ENCODE measurements around the gene CASK. TPM values are rescaled to one million over a fixed set of nuclear protein-coding genes. Genes with fewer than 3 reads are reported as not detected.
A peak's percentile ranks its signal among the peaks of the same experiment; 100 is the strongest.

The CASK gene
- total and polyA plus RNA-seq, 2 donors from 2014 or later: 15.9 to 58.9 TPM

GRCh38 chrX:41737065-41737464 lies 186.3 kb downstream of the CASK start:
- Histone ChIP-seq H3K9me3 (ENCODE audit: control insufficient read depth in 2 of 3, insufficient read depth in 1 of 3, low read length in 3 of 3) (no peaks in the 10 kb centered on the region), H3K4me1 (ENCODE audit: control insufficient read depth in 2 of 3, insufficient read depth in 2 of 3, low read depth in 1 of 3, low read length in 3 of 3) (no peaks in the 10 kb centered on the region), H3K4me3 (ENCODE audit: low read length in 3 of 3) (no peak overlapping the region), H3K27me3 (ENCODE audit: control insufficient read depth, insufficient read depth, low read length) (no peaks in the 10 kb centered on the region), H3K36me3 (ENCODE audit: control insufficient read depth in 2 of 3, insufficient read depth in 3 of 3, low read length in 3 of 3) (no peaks in the 10 kb centered on the region), H3K9ac (ENCODE audit: low read length in 3 of 3) (no peak overlapping the region), H3K27ac (ENCODE audit: low read depth in 2 of 2, low read length in 2 of 2) (no peak overlapping the region)
- FAIRE-seq (no peak), DNase-seq (no peak)
- no peak for TF ChIP-seq CTCF (IDR thresholded peaks at IDR 0.05; ENCODE audit: borderline replicate concordance, extremely low read depth, insufficient read depth)
- intact Hi-C loops (cut with DNase I): no loop called here

DNA sequence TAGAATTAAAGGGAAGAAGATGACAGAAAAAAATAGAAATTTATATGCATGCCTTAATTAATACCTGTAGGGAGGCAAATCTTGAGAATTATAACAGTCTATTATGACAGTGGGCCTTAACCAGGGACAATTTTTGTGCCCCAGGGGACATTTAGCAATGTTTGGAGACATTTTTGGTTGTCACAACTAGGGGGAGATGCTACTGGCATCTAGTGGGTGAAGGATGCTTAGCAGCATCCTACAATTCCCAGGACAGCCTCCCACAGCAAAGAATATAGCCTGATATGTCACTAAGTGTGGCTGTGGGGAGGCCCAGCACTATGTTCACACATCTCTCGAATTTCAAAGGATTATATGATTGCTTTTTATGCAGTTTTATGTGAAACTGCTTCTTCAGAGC lies 188.8 kb downstream of the CASK start:
- Histone ChIP-seq H3K27ac (ENCODE audit: low read depth in 2 of 2, low read length in 2 of 2) (no peak overlapping the region), H3K9ac (ENCODE audit: low read length in 3 of 3) (no peak overlapping the region), H3K27me3 (ENCODE audit: control insufficient read depth, insufficient read depth, low read length) (no peaks in the 10 kb centered on the region), H3K4me3 (ENCODE audit: low read length in 3 of 3) (no peak overlapping the region), H3K36me3 (ENCODE audit: control insufficient read depth in 2 of 3, insufficient read depth in 3 of 3, low read length in 3 of 3) (no peaks in the 10 kb centered on the region), H3K4me1 (ENCODE audit: control insufficient read depth in 2 of 3, insufficient read depth in 2 of 3, low read depth in 1 of 3, low read length in 3 of 3) (no peaks in the 10 kb centered on the region), H3K9me3 (ENCODE audit: control insufficient read depth in 2 of 3, insufficient read depth in 1 of 3, low read length in 3 of 3) (no peaks in the 10 kb centered on the region)
- DNase-seq (peak in 1 of 5 donors; percentile 8), FAIRE-seq (no peak)
- TF ChIP-seq CTCF (IDR thresholded peaks at IDR 0.05; ENCODE audit: borderline replicate concordance, extremely low read depth, insufficient read depth): peak; percentile 16
- intact Hi-C loops (cut with DNase I): no loop called here

DNA sequence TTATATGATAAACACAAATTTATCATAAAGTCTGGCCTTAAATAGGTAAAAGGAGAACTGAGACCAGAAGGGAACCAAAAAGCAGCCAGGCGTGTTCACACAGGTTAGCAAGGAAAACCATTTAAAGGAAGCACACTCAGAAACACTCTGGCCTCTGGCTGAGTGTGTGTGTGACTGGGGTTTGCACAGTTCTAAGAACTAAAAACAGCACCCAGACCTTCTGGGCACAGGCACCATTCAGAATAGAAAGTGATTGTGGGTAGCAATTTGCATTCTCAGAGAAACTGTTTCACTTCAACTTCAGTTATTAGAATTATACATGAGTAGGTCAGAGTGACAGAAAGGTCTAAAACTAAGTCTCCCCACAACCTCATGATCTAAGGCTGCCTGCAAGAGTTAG lies 189.4 kb downstream of the CASK start:
- intact Hi-C loops (cut with DNase I): no loop called here
- no peak overlapping the region for H3K27ac ChIP-seq (ENCODE audit: low read depth in 2 of 2, low read length in 2 of 2)
- TF ChIP-seq CTCF (IDR thresholded peaks at IDR 0.05; ENCODE audit: borderline replicate concordance, extremely low read depth, insufficient read depth): no peak
- FAIRE-seq (no peak), DNase-seq (peak in 1 of 5 donors; percentile 4)
- H3K9ac ChIP-seq (ENCODE audit: low read length in 3 of 3): no peak overlapping the region
- H3K9me3 ChIP-seq (ENCODE audit: control insufficient read depth in 2 of 3, insufficient read depth in 1 of 3, low read length in 3 of 3): no peaks in the 10 kb centered on the region
- H3K27me3 ChIP-seq (ENCODE audit: control insufficient read depth, insufficient read depth, low read length): no peaks in the 10 kb centered on the region
- no peak overlapping the region for H3K4me3 ChIP-seq (ENCODE audit: low read length in 3 of 3)
- no peaks in the 10 kb centered on the region for H3K36me3 ChIP-seq (ENCODE audit: control insufficient read depth in 2 of 3, insufficient read depth in 3 of 3, low read length in 3 of 3)
- no peaks in the 10 kb centered on the region for H3K4me1 ChIP-seq (ENCODE audit: control insufficient read depth in 2 of 3, insufficient read depth in 2 of 3, low read depth in 1 of 3, low read length in 3 of 3)

- intact Hi-C loops (cut with DNase I): no loop called here
- Histone ChIP-seq H3K9me3 (ENCODE audit: control insufficient read depth in 2 of 3, insufficient read depth in 1 of 3, low read length in 3 of 3) (no peaks in the 10 kb centered on the region), H3K4me3 (ENCODE audit: low read length in 3 of 3) (no peak overlapping the region), H3K27me3 (ENCODE audit: control insufficient read depth, insufficient read depth, low read length) (no peaks in the 10 kb centered on the region), H3K27ac (ENCODE audit: low read depth in 2 of 2, low read length in 2 of 2) (no peak overlapping the region), H3K9ac (ENCODE audit: low read length in 3 of 3) (no peak overlapping the region), H3K36me3 (ENCODE audit: control insufficient read depth in 2 of 3, insufficient read depth in 3 of 3, low read length in 3 of 3) (no peaks in the 10 kb centered on the region), H3K4me1 (ENCODE audit: control insufficient read depth in 2 of 3, insufficient read depth in 2 of 3, low read depth in 1 of 3, low read length in 3 of 3) (no peaks in the 10 kb centered on the region)
- DNase-seq (no peak), FAIRE-seq (no peak)
- no peak for TF ChIP-seq CTCF (IDR thresholded peaks at IDR 0.05; ENCODE audit: borderline replicate concordance, extremely low read depth, insufficient read depth)
Observed at GRCh38 chrX:41732260-41732659, 191.1 kb downstream of the CASK start.

All from kidney (tissue), 14 donors.